ENCODE data around the gene CCDC183.

DNA sequence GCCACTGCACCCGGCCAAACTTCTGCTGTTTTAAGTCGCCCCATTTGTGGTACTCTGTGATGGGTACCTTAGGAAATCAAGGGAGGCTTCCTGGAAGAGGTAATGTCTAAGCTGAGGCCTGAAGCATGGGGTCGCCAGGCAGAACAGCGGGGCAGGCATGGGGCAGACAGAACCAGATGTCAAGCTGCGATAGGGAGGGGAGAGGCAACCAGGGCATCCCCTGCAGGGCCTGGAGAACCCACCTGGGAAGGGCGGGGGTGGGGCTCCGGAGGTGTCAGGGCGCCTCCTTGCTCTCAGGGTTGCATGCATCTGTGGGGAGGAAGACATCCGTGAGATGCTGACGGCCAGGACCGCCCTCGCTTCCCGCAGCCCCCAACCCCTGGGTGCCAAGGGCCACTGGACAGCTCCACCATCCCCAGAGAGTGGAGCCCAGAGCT, 34.6 kb upstream of the CCDC183 start:
- TF ChIP-seq CTCF (conservative IDR thresholded peaks at IDR 0.05) (no peak), ZFX (IDR thresholded peaks at IDR 0.05) (no peak)

Data from C4-2B (cell line).